HK-2 (cell line): Measurements from ENCODE around the gene SCN7A.
A peak's percentile ranks its signal among the peaks of the same experiment; 100 is the strongest.
"Not testable (repeated sequence)": the region's sequence is repeated elsewhere in the genome, so short reads cannot be mapped to it uniquely, and the experiment has no call there.

ENCODE experiments used
- DNase-seq: peaks from one replicate; pipeline ENCODE4 v3.0.0-alpha.2; 2018; ENCODE audit not compliant: unreplicated experiment

Gene SCN7A

DNA sequence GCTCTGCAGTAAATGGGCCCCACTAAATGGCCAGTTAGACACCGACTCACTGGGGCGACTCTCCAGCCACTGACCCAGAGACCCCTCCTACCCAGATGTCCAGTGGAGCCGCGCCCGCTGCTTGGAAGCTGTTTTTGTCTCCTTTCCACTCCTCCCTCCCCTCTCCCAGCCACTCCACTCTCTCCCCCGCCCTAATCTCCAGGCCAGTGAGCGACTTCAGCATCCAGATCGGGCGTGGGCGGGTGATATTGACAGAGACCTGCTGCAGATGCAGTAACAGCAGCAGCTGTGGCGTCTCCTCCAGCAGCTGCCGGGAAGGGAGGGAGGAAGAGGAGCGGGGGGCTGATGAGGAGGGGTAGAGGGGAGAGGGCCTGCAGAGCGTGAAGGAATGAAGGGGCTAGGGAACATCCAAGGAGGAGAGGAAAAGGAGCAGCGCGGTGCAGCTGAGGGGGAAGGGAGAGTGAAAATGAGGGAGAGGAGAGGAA lies at the start of gene SCN7A:
SCN7A (minus strand) TSS at position 110 of the 485 bp plus-strand sequence. CDS start 16,553 bp downstream, outside the sequence.
- DNase-seq: no peak

DNA sequence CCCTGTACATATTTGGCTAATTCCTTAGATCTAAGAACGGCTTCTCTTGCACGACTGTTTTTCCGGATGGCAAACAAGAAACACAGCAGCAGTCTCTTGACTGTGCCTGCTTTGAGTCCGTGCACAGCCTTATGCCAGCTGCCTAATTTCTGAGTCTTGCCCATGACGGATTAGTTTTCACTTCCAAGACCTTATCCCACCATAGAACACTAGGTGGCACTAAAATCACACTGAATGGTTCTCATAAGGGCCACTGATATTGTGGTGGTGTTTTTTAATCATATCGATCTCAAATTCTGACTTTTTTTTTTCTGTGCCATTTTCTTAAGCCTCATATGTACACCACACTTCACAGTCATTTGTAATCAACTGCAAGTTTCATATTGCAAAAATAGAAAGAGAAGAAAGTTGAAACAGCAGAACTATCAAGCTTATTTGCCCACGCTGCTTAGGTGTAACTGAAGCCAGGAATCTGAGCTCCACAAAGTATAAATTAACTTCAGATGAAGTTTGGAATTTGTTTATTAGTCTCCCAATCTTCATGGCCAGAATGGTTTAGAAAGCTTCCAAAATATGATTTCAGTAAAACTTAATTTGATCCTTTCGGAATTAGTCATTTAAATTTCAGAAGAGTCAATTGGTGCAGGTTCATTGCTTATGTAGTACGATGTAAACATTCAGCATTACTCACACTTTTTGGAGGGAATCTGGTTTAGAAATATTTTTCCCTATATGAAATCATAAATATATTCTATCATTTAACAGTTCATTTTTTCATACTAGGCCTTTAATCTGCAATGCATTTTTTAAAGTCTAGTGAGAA lies 45.5 kb upstream of the SCN7A start:
- DNase-seq: peak; percentile 13

DNA sequence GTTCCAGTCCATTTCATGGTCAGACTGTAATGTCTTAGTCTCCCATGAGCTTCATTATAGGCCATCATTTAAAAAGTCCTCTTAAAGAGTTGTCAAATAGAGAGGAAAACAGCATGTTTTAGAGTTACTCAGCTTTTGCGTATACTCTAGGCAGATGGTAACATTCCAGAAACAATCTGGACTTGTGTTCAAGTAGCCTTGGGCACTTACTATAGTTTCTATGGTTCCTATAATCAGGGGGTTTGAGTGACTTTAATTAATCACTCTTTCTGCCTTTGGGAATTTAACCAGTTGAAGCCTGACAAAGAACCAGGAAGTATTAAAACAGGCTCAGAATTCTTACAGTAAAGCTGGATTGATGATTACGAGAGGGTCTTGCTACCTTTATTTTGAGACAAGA lies 42.1 kb upstream of the SCN7A start:
- DNase-seq: no peak

DNA sequence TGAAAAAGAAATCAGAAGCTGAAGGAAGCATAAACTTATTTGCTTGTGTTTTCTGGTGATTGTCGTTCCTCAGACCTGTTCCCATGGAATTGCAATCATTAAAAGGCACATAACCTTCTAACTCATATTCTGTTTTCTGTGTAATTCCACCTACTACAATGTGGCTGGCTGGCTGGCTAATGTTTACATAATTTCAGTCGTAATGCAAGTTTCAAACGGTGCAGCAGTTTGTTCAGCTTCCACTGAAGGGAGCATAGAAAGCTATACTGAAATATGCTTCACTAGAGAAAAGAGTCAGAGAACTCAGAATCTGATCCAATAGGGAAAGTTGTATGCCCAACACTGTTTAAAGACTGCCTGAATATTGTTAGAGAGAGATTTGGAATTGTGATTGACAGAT lies 27.1 kb upstream of the SCN7A start:
- DNase-seq: no peak

DNA sequence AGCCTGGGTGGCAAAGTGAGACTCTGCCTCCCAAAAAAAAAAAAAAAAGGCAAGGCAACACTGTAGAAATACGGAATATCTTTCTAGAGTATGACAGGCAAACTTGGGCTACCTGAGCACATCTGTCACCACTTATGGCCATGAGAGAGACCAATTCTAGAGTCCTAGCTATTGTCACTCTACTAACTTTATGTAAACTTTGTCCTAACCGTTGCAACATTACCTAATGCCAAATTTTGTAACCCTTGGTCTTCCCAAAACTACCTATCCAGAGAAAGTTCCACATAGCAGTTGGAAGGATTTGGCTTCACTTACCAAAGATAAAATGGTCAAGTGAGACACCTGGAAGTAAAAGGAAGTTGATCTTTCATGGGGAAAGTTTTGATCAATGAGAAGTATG lies 26.6 kb upstream of the SCN7A start:
- no peak for DNase-seq

DNA sequence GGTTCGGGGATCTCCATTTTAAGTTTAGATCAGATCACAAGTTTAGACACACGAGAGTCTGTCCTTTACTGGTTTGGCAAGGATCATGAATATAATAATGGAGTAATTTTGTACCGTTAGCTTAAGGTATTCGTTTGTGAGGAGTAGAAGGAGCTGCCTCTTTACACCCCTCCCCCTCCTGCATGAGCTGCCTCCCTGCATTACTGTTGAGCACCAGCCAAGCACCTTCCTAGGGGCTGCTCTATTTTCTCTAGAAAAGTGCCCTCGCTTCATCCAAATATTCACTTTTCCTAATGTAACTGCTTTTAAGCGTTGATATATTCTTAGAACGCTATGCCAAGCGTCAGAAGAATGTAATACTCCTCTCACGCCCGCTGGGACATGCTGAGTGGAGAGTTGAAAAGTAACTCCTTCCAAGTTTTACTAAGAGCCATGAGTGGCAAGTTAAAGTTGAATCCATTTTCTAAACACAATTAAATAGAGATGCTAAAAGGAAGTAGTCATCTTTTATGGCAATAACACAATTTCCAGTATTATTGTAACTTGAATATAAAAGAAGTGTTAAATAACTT lies 25.4 kb upstream of the SCN7A start:
- no peak for DNase-seq

DNA sequence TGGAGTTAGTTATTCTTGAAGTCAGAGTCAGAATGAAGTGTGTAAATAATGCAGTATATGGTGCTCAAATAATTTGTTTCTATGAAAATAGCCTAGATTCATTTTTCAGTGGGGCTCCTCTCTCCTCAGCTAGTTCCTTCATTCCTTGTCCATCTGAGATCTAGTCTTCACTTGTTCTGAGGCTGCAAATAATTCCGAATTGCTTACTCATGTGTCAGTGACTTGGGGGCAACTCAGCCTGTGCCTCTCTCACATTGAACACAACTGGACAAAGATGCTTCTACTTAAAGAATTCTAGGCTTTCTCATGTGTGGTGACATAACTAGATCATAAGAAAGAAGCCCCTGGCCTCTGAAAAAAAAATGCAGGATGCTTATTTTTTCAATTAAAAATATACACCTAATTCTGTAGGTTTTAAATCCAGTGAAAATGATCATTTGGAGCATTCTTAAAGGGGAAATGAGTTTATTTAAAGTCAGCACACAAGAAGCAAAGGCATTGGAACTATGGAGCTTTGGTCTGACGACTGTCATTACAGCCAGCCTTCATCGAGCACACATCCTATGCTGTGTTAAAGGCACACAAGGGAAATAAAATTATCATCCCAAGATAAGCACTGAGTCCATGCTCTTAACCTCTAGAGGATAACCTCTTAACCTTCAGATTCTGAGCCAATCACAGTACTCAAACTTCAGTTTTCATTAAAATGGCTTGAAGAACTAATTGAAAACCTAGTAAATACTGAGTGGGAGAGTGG lies 24.8 kb upstream of the SCN7A start:
- DNase-seq: no peak

DNA sequence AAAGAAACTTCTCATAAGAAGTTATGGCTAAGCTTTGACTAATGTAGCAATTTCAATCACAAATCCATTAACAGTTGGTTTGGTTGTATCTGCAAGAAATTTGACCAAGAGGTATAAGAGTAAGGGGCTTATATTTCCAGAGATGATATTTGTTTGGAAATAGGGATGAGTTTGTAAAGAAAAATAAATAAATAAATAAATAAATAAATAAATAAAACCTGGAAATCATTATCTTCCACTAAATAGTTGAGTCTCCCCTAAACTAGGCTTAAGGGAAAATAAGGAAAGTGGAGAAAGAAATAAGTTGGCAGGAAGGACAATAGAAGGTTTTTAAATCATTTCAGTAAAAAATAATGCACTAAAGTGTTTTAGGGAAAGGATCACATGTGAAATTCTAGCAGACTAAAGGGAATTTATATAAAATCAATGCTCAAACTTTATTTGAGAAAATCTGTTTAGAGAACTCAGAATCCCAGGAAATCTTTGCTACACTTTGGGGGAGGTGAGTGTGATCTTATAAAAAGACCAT lies 23.5 kb upstream of the SCN7A start:
- no peak for DNase-seq

DNA sequence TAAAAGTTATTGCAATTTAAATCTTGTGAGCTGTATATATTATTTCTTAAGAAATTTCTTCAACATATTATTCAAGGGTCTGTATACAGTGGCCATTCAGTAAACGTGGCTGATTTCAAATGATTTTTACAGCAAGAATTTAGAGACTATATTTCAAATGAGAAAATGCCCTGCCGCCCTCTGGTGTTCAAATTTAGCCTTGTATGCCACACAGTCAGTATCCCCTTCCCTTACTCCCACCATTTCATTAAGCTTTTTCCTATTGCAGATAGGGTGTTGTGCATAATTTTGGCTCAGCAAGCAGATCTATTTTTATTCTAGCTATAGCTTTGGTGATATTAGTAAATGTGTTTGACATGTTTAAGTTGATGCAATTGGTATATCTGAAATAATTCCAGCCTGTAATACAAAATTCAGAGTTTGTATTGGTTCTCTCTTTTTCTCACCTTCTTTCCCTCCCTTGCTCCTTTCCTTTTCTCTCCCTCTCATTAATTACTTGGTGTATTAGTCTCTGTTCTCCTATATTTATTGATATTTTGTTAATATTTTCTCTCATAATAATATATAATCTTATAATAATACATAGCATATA lies 22.8 kb upstream of the SCN7A start:
- DNase-seq: peak; percentile 10

DNA sequence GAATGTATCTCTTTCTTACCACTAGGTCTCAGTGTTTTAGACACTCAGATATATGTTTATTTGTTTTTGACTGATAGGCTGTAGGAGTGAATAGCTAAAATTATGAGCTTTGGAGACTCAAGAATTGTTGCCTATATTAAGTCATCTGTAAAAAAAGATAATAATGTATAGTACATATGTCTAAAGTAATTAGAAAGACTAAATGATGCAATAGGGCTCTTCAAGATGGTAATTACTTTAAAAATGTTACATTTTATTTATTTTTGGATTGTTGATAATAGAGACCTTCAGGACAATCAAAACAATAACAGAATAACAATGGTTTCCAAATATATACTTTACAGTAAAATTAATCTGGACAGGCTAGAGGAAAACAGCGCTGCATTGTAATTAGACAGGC lies 19.9 kb upstream of the SCN7A start:
- no peak for DNase-seq

DNA sequence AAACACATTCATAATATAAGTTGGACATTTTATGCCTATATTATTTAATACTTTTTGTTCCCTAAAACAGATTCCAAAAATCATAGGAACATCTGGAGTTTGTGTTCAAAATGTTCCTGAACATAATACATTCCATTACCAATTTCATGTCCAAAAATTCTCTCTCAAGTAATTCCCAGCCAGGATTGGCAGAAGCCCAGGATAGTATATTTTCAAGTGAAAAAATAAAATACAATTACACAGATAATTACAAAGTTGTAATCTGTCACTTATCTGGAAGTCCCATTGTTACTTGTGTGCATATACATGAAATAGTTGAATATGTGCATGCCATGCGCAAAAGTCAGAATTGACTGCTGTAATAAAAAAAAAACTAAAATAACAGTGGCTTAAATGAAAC lies 5.2 kb upstream of the SCN7A start:
- DNase-seq: no peak

DNA sequence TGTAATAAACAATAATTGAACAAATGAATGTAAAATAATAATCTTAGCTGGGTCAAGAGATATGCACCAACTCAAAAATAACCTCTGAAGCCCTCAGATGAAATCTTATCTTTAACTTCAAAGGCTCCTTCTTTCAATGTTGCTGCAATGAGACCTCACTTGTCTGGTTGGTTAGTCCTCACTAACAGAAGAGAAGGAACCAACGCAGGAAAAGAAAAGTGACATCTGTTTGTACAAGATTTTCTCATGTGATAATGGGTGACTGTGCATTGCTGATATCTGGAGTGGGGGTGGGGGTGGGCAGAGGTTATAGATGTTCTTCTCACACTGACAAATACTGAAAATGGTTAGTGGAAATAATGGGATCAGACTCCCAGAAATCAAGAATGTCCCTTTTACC lies 2.6 kb downstream of the SCN7A start:
- DNase-seq: no peak

DNA sequence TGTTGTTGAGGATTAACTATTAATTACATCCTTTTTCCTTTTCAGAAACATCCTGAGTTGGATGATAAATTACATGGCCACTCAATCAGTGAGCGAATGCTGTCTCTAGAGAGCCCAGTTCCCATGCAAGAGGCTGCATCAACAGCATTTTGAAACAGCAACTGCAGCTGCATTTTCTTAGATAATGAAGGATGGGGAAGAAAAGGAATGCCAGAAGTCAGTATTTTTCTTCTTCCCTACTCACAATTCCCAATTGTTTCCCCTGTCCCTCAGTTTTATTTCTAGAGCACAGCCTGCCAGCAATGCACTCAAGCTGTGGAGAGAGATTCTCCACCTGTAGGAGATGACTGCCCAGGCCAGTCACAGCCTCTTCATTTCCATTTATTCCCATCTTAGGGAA lies 6.9 kb downstream of the SCN7A start:
- no peak for DNase-seq

DNA sequence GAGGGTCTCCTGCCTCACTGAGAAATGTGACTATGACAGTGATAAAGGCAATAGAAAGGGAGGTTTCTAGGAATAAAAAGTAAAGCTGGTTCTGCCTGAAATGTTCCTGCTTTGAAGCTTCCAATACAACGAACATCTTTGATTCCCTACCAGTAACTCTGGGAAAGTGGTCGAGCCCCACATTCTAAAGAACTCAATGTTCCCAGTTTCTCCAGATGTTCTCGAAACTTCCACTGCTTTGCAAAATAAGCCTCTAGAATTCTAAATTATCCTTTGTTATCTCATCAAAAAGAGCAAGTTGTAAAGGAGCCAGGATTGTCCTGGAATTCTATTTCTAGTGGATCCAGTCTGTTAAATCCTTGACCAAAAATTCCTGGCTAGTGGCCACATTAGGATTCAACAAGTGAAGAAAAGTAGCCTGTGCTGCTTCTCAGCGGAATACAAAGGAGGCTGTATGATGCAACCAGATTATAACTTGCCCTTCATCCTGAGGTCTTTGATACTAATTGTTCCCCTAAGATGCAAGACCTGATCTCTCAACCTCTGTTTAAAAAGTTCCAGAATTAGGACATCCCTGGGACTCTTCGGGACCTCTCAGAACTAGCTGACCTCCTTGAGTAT lies 8.4 kb downstream of the SCN7A start:
- no peak for DNase-seq

DNA sequence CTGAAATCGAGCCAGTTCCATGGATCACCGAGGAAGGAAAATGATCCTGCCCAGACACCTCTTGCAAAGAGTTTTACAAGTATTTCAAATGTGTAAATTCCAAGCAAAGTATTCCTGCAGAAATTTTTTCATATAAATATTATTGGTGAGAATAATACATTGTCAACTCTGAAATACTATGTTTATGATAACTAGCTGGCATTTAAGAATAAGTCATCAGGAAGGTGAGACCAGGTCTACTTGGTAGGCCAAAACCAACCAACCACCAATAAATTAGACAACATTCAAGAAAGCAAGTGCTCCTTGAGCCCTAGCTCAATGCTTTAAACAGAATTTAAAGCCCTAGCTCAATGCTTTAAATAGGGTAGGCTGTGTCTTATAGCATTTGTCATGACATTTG lies 21.7 kb downstream of the SCN7A start:
- DNase-seq: no peak

DNA sequence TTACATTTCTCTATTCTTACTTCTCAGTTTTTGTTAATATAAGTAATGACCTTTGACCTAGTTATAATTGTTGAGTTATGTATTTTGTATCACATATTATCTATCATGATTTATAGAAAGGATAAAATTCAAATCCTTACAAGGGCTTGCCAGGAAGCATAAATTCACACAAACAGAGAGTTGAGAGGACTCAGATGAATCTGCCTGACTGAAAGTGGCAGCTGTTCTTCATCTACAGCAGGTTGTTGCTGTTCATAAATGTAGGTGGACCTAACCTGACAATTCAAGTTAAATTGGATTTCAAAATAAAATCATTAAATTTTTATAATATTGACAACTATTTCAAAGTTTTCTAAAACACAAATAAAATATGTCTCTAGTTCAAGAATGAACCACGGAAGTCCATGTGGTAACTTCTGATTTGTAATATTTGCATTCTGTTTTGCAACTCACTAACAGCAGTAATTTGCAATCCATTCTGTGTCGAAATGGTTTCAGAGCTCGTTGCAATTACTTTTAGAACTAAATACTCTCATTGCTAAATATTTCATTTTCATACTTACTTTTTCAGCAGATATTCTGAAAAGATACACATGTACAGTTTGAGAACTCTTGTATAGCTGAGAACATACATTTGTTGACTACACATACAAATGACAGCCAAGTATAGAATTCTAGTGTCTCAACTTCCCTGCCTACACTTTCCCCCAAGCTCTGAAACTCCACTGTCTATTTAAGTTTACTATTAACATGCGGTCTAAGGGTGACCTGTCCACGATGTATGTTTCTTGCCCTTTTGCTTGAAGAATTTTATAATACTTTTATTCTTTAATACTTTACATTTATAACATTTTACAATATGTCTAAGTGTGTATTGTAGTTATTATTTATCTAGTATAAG lies 25.7 kb downstream of the SCN7A start:
- DNase-seq: no peak

DNA sequence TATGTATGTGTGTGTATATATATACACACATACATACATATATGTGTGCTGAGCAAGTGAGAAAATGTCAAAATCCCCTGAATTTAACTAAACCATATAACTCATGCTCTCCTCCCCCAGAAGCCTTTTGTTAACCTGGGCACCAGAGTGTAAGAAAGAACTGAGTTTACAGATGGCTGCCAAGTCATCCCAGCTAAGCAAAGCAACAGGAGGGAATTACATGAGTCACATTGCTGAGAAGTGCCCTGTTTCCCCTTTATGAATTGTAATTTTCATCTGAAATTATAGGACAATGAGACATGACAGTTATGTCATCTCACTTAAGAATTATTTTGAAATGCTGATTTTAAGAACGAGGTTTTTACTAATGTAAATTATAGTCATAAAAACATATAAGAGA lies 29.9 kb downstream of the SCN7A start:
- no peak for DNase-seq

DNA sequence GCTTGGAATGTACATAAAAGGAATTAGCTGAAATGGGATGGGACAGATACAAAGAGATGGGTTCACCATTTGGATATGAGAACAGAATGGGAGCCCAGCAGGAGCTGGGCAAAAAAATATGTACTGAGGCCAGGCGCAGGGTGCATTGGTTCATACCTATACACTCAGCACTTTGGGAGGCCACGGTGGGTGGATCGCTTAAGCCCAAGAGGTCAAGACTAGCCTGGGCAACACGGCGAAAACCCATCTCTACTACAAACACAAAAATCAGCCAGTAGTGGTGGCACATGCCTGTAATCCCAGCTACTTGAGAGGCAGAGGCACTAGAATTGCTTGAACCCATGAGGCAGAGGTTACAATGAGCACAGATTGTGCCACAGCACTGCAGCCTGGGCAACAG lies 30.4 kb downstream of the SCN7A start:
- no peak for DNase-seq

DNA sequence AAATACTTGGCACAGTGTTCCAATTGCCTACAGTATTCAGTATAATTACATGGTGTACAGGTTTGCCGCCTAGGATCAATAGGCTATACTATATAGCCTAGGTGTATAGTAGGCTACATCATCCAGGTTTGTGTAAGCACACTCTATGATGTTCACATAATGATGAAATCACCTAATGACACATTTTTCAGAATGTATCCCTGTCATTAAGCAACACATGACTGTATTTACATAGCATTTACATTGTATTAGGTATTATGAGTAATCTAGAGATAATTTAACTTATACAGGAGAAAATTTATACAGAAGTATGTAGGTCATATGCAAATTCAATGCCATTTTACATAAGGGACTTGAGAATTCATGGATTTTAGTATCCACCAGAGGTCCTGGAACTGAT lies 35.4 kb downstream of the SCN7A start:
- no peak for DNase-seq

DNA sequence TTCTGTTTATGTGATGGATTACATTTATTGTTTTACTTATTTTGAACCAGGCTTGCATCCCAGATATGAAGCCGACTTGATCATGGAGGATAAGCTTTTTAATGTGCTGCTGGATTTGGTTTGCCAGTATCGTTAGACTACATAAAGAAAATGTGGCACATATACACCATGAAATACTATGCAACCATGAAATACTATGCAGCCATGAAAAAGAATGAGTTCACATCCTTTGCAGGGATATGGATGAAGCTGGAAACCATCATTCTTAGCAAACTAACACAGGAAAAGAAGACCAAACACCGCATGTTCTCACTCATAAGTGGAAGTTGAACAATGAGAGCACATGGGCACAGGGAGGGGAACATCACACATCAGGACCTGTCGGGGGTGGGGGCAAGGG lies 38.2 kb downstream of the SCN7A start:
- not testable (repeated sequence) for DNase-seq
